NCI-H1930 (cell line): ENCODE results near the gene TMEM98.
"Not testable (repeated sequence)": the region's sequence is repeated elsewhere in the genome, so short reads cannot be mapped to it uniquely, and the experiment has no call there.

Source experiments
- DNase-seq, 2 experiments: peaks; one replicate each; lab custom pipeline; 2025; lab: John Stamatoyannopoulos, UW

The TMEM98 gene

DNA sequence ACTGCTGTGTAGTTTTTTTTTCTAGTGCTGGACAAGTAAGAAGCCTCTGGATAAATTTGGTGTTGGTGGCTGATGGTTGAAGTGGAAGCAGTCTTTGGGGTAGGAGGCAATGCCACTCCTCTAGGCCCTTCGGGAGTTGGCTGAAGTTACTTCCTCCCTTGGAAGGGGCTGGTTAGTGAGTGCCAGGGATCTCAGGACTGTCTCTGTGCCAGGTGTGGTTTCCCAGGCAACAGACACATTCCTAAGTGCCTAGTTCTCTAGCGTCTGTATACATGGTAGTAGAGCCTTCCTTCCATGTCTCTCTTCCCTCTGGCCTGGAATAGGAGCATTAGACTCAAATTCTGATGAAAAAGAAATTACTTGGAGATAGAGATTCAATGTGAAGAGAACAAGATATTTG is 15.3 kb downstream of the TMEM98 start:
- DNase-seq, result no peak

DNA sequence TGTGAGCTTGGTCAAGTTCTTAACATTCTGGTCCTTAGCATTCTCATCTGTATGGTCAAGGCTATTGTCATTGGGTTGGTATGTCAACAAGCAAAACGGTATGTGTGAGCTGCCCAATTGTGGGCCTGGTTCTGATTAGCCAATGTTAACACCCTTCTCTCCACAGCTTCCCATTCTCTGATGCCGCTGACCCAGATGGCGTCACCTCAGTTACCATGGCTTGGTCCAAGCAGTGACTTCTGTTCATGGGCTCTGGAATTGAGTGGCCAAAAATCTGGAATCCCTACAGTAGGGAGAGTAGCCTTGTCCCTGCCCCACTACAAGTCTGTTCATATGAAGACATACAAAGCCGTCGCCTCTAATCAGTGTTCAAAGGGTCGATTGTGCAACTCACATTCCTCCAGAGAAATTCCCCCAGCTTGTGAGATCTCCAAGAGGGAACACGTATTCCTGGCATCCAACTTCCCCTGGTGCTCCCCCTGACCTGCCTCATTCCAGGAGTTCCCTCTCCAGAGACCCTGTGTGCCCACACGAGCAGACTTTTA is 15.8 kb downstream of the TMEM98 start:
- DNase-seq, result no peak

DNA sequence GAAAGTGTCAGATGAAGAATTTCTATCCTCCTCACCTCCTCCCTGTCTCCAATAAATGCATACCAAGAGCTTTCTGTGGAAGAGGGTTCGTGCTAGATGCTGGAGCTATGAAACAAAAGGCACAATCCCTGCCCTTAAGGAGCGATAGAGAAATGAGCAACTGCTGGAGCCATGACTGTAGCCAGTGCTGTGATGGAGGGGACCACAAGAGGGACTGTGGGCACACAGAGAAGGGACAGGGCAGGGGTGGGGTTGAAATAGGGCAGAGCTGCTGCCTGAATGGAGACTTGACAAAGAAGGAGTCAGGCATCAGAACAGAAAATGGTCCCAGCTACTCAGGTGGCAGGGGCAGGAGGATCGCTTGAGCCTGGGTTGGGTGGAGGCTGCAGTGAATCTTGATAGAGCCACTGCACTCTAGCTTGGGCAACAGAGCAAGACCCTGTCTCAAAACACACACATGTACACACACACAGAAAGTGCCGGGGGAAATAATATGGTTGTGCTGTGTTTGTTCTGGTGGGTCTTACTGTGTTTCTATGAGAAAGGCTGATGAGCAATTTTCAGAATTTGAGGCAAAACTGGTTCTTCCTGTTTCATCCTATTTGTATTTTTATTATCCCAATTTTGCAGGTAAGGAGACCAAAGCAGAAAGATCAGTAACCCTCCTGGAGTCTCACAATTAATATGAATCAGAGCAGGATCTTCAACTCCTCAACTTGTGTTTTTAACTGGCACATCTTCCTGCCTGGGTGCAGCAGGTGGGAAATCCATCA is 16.5 kb downstream of the TMEM98 start:
- DNase-seq, result no peak

DNA sequence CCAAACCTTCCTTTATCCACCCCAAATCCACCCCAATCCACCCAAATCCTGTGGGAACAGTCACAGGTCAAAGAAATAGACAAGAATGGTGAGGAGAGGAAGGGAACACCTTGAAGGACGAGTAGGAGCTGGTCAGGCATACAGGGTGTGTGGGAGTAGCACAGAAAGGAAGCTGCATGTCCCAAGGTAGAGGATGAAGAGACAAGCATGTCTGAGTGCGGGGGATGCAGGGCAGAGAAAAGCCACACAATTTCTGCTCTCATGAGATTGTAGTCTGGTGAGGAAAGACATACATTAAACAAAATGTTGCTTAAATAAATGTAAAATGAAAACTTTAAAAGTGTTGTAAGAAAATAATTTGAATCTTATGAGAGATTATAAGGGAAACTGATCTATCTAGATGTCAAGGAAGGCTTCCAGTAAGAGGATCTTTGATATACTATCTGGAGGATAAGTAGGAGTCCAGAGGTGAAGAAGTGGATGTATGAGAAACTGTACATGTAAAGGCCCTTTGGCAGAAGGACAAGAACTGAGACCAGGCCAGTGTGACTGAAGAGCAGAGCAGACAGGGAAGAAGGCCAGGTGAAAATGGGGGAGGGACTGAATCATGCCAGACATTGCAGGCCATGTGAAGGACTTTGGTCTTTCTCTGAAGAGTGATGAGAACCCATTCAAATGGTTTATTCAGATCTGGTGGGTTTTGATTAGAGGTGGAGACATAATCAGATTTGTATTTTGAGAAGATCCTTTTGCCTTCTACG is 18.6 kb downstream of the TMEM98 start:
- DNase-seq, result no peak

DNA sequence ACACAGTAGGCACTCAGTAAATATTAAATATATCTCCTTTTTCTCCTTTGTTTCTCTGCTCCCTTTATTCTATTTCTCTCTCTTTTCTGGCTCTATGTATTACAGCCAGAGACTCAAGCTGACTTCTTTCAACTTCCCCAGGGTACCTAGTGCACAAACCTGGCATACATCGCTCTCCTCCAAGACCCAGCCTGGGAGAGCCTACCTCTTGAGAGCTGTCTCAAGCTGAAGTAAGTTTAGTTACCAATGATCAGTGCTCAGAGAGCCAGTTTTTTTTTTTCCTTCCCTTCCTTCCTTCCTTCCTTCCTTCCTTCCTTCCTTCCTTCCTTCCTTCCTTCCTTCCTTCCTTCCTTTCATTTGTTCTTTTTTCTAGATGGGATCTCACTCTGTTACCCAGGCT is 19.8 kb downstream of the TMEM98 start:
- no peak for DNase-seq

DNA sequence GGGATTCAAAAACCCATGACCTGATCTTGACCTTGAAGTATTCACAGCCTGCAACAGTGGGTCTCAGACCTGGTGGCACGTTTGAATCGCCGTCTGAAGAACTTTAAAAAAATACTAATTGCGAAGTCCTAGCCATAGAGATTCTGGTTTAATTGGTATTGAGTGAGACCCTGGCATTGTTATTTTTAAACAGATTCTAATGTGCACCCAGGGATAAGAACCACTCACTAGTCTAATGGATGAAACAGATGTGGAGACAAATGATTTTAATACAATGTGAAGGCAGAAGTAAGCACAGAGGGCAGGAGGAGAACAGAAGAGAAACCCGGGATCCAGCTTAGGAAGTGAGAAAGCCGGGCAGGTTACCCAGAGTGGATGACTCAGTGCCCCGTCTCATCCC is 21.2 kb downstream of the TMEM98 start:
- no peak for DNase-seq

DNA sequence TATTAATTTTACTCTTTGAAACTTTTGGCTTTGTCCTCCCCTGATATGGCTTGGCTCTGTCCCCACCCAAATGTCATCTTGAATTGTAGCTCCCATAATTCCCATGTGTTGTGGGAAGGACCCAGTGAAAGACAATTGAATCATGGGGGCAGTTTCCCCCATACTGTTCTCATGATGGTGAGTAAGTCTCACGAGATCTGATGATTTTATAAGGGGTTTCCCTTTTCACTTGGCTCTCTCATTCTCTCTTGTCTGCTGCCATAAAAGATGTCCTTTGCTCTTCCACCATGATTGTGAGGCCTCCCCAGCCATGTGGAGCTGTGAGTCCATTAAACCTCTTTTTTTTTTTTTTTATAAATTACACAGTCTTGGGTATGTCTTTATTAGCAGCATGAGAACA is 24.5 kb downstream of the TMEM98 start:
- DNase-seq, result not testable (repeated sequence)

DNA sequence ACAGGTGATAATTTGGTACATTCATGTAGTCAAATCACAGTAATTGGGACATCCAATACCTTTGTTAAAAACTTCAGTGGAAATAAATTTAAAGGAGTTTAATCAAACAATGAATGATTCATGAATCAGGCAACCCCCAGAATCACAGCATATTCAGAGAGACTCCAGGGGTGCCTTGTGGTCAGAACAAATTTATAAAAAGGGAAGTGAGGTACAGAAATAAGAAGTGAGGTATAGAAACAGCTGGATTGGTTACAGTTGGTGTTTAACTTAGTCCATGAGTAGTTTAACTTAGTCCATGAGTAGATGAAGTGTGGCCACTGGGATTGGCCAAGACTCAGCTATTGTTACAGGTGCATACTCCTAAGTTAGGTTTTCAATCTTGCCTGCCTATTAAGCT is 25.1 kb downstream of the TMEM98 start:
- no peak for DNase-seq

DNA sequence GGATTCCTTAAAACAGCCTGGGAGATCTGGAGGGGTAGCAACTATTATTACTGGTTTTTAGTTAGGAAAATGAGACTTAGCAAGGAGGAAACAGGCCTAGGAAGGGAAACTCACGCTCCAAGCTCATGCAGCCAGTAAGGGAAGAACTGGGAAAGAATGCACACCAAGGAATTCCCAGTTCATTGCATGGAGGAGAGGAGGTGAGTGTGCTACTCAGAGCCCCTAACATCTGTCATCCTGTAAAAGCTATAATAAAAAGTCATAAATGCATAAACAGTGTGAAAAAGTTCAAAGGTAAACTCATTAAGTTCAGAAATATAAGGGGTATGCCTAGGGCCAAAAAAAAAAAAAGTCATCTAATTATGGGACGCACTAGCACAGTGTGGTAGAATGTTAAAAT is 25.9 kb downstream of the TMEM98 start:
- no peak for DNase-seq

DNA sequence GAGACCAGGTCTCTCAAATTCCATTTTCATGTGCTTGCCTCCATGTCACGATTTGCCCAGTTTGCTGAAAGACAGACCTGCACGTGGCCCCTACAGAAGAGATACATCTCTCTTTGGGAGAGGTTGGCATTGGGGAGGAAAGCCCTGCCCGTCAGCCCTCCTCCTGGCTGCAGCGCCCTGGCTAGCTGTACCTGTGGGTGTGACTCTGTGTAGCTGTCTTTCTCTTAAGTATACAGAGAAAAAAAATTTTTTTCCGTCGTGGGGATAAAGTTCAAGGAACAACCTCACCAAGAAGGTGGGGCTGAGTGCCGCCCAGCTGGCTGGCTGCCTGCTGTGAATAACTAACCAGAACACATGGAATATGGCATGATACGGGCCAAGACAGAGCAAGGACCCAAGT is 26.5 kb downstream of the TMEM98 start:
- no peak for DNase-seq

DNA sequence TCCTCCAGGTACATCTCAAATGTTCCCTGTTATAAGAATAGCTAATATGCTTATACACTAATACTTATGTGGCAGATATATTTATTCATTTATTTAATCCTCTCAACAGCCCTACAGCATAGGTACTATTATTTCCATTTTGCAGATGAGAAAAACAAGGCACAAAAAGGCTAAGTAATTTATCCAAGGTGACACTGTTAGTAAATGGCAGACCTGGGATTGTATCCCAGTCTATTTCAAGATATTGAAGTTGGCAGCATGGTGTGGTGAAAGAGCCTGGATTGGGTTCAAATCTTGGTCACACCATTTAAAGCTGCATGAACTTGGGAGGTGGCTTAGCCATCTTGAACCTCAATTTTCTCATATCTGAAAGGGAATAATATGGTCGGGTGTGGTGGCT is 27.2 kb downstream of the TMEM98 start:
- DNase-seq, result no peak

DNA sequence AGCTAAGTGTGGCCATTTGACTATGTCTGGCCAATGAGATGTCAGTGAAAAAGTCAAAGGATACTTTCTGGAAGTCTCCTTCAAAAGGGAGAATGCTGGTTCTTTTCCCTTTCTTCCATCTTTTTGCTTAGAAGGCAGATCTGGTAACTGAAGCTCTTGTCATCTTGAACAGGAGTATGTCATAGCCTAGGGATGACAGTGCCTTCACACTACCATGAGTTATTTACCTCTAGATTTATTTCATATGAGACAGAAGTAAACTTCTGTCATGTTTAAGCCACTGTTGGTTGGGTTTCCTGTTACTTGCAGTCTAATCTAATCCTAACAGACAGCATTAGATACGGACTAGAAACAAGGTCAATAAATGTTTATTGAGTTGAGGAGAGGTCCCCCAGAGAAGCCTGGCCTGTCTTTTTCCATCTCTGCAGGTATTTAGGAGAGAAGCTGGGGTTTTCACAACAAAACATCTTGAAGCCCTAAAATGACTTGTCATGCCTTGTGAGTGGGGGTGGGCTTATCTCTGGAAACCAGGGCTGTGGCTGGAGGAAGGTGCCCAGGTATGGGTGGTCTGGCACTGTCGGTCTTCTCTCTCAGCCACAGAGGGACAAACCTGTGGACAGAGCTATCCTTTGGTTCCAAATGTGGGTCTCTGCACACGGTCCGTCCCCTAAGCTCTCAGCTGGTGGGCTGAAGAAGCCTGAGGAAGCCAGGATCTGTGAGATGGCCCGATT is 28.5 kb downstream of the TMEM98 start:
- DNase-seq, result no peak

DNA sequence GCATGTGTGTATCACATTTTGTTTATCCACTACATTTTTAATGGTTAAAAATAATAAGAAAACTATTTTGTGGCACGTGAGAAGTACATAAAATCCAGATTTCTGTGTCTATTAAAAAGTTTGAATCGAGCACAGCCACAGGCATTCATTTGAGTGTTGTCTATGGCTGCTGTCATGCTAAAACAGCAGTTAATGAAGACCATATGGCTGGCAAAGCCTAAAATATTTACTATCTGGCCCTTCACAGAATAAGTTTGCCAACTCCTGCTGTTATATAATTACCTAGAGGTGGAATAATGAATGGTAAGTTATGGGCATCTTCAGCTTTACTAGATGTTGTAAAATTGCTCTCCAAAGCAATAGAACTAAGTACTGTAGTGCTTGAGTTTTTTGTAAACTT is 30.5 kb downstream of the TMEM98 start:
- no peak for DNase-seq

DNA sequence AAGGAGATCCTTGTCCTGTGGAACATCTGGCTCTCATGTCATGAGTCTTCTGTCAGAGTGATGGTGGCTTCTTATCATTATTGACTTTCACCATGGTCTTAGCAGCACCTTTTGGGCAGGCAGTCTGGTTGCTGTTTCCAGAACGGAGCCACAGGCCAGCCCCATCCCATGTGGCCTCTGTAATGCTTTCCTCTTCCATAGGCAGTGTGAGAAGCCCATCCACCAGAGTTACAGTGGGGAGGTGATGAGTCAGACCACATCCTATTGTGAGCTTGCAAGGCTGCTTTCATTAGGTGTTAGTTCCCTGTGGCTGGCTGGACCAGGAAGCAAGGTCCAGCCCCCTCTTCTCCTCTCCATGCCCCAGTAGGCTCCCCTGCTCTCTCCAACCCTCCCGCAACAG is 32.9 kb downstream of the TMEM98 start:
- no peak for DNase-seq

DNA sequence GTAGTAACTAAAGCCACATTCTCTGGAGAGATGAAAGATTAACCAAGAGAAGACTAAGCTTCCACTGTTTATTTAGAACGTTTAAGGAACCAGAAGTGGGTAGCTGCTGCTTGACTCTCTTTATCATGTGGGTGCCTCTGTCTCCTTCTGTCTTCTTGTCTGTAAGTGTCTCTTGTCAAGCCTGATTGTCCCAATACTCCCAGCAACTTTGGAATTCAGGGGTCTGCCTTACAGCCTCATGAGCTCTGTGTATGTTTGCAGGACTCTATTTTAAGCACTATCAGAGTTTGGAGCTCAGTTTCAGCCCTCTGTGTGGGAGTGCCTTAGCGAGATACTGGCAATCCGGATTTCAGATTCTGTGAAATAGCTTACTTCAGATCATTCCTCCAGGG is 34.4 kb downstream of the TMEM98 start:
- DNase-seq, result no peak

DNA sequence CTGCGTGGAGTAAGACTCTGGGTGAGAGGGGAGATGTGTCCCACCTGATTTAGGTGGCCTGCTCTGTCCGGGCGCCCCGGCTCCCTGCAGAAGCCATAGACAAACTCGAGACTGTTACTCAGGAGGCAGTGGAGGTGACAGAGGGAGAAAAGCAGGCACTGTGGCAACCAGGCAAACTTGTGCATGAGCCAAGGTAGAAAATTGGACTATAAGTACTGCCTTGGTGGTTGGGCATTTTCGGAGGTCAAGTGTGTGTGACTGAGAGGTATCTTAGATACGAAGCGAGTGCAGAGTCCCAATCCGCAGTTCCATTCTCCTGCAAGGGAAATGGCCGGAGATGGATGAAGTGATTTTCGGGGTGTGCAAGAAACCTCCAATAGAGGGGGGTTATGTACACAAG is 36.6 kb downstream of the TMEM98 start:
- DNase-seq, result no peak

DNA sequence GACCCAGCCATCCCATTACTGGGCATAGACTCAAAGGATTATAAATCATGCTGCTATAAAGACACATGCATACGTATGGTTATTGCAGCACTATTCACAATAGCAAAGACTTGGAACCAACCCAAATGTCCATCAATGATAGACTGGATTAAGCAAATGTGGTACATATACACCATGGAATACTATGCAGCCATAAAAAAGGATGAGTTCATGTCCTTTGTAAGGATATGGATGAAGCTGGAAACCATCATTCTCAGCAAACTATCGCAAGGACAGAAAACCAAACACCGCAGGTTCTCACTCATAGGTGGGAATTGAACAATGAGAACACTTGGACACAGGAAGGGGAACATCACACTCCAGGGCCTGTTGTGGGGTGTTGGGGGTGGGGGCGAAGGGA is 41.3 kb downstream of the TMEM98 start:
- DNase-seq, result not testable (repeated sequence)

DNA sequence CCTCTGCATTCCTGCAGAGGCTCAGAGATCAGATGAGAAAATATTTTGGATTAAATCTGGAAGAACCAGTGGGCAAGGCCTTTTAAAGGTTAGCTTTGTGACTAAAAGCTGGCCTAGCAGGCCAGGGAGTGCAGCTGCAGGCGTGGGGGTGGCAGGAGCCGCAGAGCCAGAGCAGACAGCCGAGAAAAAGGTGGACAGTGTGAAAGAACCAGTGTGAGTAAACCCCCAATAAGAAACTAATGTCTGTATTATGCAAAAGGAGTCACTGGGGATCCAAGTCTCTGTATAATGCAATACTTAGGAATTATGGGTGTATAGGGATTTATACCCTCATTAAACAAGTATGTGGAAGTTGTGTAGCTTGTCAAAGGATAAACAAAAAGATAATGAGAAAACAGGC is 42.3 kb downstream of the TMEM98 start:
- DNase-seq, result no peak

DNA sequence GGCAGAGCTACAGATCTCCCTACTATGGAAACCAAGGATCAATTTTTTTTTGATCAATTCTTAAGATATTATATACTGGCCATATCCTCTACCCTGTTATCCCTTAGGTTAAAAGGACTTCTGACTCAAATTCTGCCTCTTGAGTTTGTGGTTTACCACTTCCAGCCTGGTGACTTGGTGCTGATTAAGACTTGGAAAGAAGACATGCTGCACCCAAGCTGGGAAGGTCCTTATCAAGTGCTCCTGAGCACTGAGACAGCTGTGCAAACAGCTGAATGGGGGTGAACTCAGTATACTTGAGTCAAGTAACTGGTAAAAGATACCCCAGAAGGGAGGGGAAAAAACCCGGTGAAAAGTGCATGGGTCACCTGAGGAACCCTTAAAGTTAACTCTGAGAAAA is 43.2 kb downstream of the TMEM98 start:
- no peak for DNase-seq

DNA sequence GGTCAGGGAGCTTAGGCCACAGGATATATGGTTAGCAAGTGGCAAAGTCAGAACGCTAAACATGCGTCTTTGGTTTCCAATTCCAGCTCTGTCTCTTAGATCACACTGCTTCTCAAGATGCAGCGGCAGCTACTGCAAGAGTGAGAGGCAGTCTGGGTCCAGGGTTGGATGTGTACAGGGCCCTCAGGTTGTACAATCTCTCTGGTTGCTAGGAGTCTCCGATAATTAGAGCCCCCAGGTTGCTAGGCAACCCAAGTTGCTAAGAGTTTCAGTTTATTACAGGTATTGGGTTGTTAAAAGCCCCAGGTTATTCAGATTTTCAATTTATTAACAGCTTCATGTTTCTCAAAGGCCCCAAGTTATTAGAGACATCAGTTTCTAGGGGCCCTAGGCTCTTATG is 48.2 kb downstream of the TMEM98 start:
- no peak for DNase-seq

DNA sequence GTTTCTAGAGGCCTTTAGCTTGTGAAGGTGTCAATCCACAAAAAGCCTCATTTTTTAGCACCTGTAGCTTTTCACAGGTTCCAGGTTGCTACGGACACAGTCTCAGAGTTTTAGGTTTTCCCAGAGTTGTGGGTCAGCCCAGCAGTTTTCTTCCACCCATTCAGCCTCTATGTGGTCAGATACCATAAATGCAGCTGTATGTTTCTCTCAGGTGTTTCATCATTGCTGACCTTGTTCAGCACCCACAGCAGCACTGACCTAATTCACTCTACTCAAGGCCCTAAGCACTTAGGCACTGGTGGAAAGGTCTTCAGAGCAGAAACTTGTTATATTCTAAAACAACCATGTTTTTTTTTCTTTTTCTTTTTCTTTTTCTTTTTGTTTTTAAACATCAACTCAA is 48.7 kb downstream of the TMEM98 start:
- no peak for DNase-seq

DNA sequence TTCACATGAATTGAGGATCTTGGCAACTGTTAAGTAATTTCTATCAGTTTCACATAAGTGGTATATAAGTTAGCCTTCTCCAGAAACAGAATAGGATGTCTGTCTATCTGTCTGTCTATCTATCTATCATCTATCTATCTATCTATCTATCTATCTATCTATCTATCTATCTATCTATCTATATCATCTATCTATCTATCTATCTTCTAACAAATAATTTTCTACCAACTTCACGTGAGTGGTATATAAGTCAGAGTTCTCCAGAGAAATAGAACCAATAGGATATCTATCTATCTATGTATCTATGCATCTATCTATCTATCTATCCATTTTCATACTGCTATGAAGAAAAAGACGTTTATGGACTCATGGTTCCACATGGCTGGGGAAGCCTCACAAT is 52.3 kb downstream of the TMEM98 start:
- no peak for DNase-seq

DNA sequence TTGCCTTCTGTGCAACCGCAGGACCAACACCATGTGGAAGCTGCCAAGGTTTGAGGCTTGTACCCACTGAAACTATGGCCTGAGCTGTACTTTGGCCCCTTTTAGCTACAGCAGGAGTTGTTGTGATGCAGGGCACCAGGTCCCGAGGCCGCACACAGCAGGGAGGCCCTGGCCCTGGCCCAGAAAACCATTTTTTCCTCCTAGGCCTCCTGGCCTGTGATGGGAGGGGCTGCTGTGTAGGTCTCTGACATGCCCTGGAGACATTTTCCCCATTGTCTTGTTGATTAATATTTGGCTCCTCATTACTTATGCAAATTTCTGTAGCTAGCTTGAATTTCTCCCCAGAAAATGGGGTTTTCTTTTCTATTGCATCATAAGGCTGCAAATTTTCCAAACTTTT is 53.7 kb downstream of the TMEM98 start:
- DNase-seq, result not testable (repeated sequence)
